Measurements from ENCODE around the gene DBI.
"Not testable (repeated sequence)": the region's sequence is repeated elsewhere in the genome, so short reads cannot be mapped to it uniquely, and the experiment has no call there.

DBI gene

GRCh38 chr2:119402106-119402505 is 35.3 kb downstream of the DBI start:
- no peak for DNase-seq (ENCODE audit: low spot score)

- DNase-seq (ENCODE audit: low spot score), result no peak
Measured at GRCh38 chr2:119402645-119403560, 36.1 kb downstream of the DBI start.

- DNase-seq (ENCODE audit: low spot score), result not testable (repeated sequence)
Measured at GRCh38 chr2:119403618-119404017, 36.8 kb downstream of the DBI start.

GRCh38 chr2:119405151-119405550 is 38.4 kb downstream of the DBI start:
- DNase-seq (ENCODE audit: low spot score), result no peak

GRCh38 chr2:119407430-119408220 is 40.8 kb downstream of the DBI start:
- no peak for DNase-seq (ENCODE audit: low spot score)

GRCh38 chr2:119408221-119408619 is 41.4 kb downstream of the DBI start:
- no peak for DNase-seq (ENCODE audit: low spot score)

- no peak for DNase-seq (ENCODE audit: low spot score)
Measured at GRCh38 chr2:119409506-119409905, 42.7 kb downstream of the DBI start.

- DNase-seq (ENCODE audit: low spot score), result no peak
Measured at GRCh38 chr2:119414894-119415293, 48.1 kb downstream of the DBI start.

- DNase-seq (ENCODE audit: low spot score), result no peak
Measured at GRCh38 chr2:119415630-119416029, 48.9 kb downstream of the DBI start.

- DNase-seq (ENCODE audit: low spot score), result no peak
Measured at GRCh38 chr2:119416299-119416923, 49.6 kb downstream of the DBI start.

GRCh38 chr2:119417908-119418307 is 51.1 kb downstream of the DBI start:
- no peak for DNase-seq (ENCODE audit: low spot score)

- DNase-seq (ENCODE audit: low spot score), result no peak
Measured at GRCh38 chr2:119419065-119419464, 52.3 kb downstream of the DBI start.

GRCh38 chr2:119419803-119420508 is 53.2 kb downstream of the DBI start:
- no peak for DNase-seq (ENCODE audit: low spot score)

- no peak for DNase-seq (ENCODE audit: low spot score)
Measured at GRCh38 chr2:119421304-119421703, 54.5 kb downstream of the DBI start.

- DNase-seq (ENCODE audit: low spot score), result no peak
Measured at GRCh38 chr2:119421741-119422140, 55.0 kb downstream of the DBI start.
